ENCODE results near the gene ZNF609. TPM values are rescaled to one million over a fixed set of nuclear protein-coding genes. Genes with fewer than 3 reads are reported as not detected.

The ZNF609 gene
- total RNA-seq, 2 donors from 2014 or later: 52.3 to 54.8 TPM

- DNase-seq: no peak
- Histone ChIP-seq H3K27me3 (ENCODE audit: control insufficient read depth, insufficient read depth, low read length, poor library complexity, severe bottlenecking) (no peaks in the 10 kb centered on the region), H3K4me3 (ENCODE audit: low read length) (no peak overlapping the region), H3K27ac (ENCODE audit: low read depth, low read length) (no peak overlapping the region), H3K9me3 (ENCODE audit: control insufficient read depth, low read length) (no peaks in the 10 kb centered on the region), H3K4me1 (ENCODE audit: control insufficient read depth, insufficient read depth, low read length) (no peaks in the 10 kb centered on the region), H3K36me3 (ENCODE audit: control insufficient read depth, insufficient read depth, low read length) (peaks cover 60% of the 10 kb centered on the region), H3K9ac (ENCODE audit: extremely low read depth, low read length, poor library complexity, severe bottlenecking) (no peak overlapping the region)
- TF ChIP-seq CTCF (conservative IDR thresholded peaks at IDR 0.05): no peak
- no peak overlapping the region for H3K27ac Mint-ChIP-seq
- H3K4me1 Mint-ChIP-seq: no peaks in the 10 kb centered on the region
- no peak overlapping the region for H3K4me3 Mint-ChIP-seq
- no peaks in the 10 kb centered on the region for H3K27me3 Mint-ChIP-seq (ENCODE audit: insufficient read depth)
- 93% methylated on average over 2 of the region's 2 CpGs; no CpG with 5 or more reads in 1 of the 2 experiments for WGBS, 2 experiments (ENCODE audit: insufficient coverage in 1 of 2, insufficient read length in 1 of 2)
- no peaks in the 10 kb centered on the region for H3K9me3 Mint-ChIP-seq
- peaks cover 65% of the 10 kb centered on the region for H3K36me3 Mint-ChIP-seq (ENCODE audit: low read depth)
These were observed 252.0 kb downstream of the ZNF609 start for GRCh38 chr15:64712353-64712752.

- Histone ChIP-seq H3K27me3 (ENCODE audit: control insufficient read depth, insufficient read depth, low read length, poor library complexity, severe bottlenecking) (no peaks in the 10 kb centered on the region), H3K36me3 (ENCODE audit: control insufficient read depth, insufficient read depth, low read length) (peaks cover 59% of the 10 kb centered on the region), H3K9me3 (ENCODE audit: control insufficient read depth, low read length) (no peaks in the 10 kb centered on the region), H3K4me3 (ENCODE audit: low read length) (no peak overlapping the region), H3K9ac (ENCODE audit: extremely low read depth, low read length, poor library complexity, severe bottlenecking) (no peak overlapping the region), H3K27ac (ENCODE audit: low read depth, low read length) (no peak overlapping the region), H3K4me1 (ENCODE audit: control insufficient read depth, insufficient read depth, low read length) (no peaks in the 10 kb centered on the region)
- no peak overlapping the region for H3K4me3 Mint-ChIP-seq
- peaks cover 69% of the 10 kb centered on the region for H3K36me3 Mint-ChIP-seq (ENCODE audit: low read depth)
- no peaks in the 10 kb centered on the region for H3K4me1 Mint-ChIP-seq
- H3K27ac Mint-ChIP-seq: no peak overlapping the region
- H3K27me3 Mint-ChIP-seq (ENCODE audit: insufficient read depth): no peaks in the 10 kb centered on the region
- no peaks in the 10 kb centered on the region for H3K9me3 Mint-ChIP-seq
- no peak for DNase-seq
- WGBS, 2 experiments (ENCODE audit: insufficient coverage in 1 of 2, insufficient read length in 1 of 2): 97 to 99% methylated on average over 3 to 5 of the region's 6 CpGs
- TF ChIP-seq CTCF (conservative IDR thresholded peaks at IDR 0.05): no peak
These were observed 253.2 kb downstream of the ZNF609 start for GRCh38 chr15:64713592-64713991.

- DNase-seq: no peak
- H3K27ac Mint-ChIP-seq: no peak overlapping the region
- Histone ChIP-seq H3K4me1 (ENCODE audit: control insufficient read depth, insufficient read depth, low read length) (no peaks in the 10 kb centered on the region), H3K9ac (ENCODE audit: extremely low read depth, low read length, poor library complexity, severe bottlenecking) (no peak overlapping the region), H3K4me3 (ENCODE audit: low read length) (no peak overlapping the region), H3K27ac (ENCODE audit: low read depth, low read length) (no peak overlapping the region), H3K36me3 (ENCODE audit: control insufficient read depth, insufficient read depth, low read length) (peaks cover 63% of the 10 kb centered on the region), H3K27me3 (ENCODE audit: control insufficient read depth, insufficient read depth, low read length, poor library complexity, severe bottlenecking) (no peaks in the 10 kb centered on the region), H3K9me3 (ENCODE audit: control insufficient read depth, low read length) (no peaks in the 10 kb centered on the region)
- H3K36me3 Mint-ChIP-seq (ENCODE audit: low read depth): peaks cover 76% of the 10 kb centered on the region
- H3K9me3 Mint-ChIP-seq: no peaks in the 10 kb centered on the region
- no peaks in the 10 kb centered on the region for H3K27me3 Mint-ChIP-seq (ENCODE audit: insufficient read depth)
- WGBS, 2 experiments (ENCODE audit: insufficient coverage in 1 of 2, insufficient read length in 1 of 2): 93 to 100% methylated on average over 2 of the region's 2 CpGs
- no peak overlapping the region for H3K4me3 Mint-ChIP-seq
- TF ChIP-seq CTCF (conservative IDR thresholded peaks at IDR 0.05): no peak
- H3K4me1 Mint-ChIP-seq: no peaks in the 10 kb centered on the region
These were observed 256.1 kb downstream of the ZNF609 start for GRCh38 chr15:64716452-64716851.
